AG04450 (cell line): ENCODE measurements around the gene NEGR1. TPM values are rescaled to one million over a fixed set of nuclear protein-coding genes. Genes with fewer than 3 reads are reported as not detected.

Experiments
- CTCF ChIA-PET: fragments of 300-600, 350-600 bp; formaldehyde crosslinking; extraction: SDS; loops from one replicate; lab custom pipeline; 2022; ENCODE audit warnings: antibody characterized with exemption, inconsistent platforms; lab: Charles Lee
- POLR2A ChIA-PET: fragments of 350-600 bp; formaldehyde crosslinking; extraction: SDS; loops from one replicate; lab custom pipeline; 2021; ENCODE audit warnings: antibody characterized with exemption, inconsistent platforms; lab: Yijun Ruan, JAX
- DNase-seq: peaks from one replicate; pipeline ENCODE4 v3.0.0-alpha.2; 2011; ENCODE audit warnings: low read depth, low spot score
- H3K27ac ChIP-seq: one replicate; pipeline ENCODE4 v1.5.1; 2012; ENCODE audit warnings: low read depth, low read length, control low read depth
- H3K27me3 ChIP-seq: one replicate; pipeline ENCODE4 v1.6.0; 2012; ENCODE audit warnings: low read length; ENCODE audit not compliant: control insufficient read depth, insufficient read depth
- H3K4me3 ChIP-seq: 2 replicates; pipeline ENCODE4 v1.5.1; 2011; ENCODE audit warnings: mild to moderate bottlenecking, low read depth, low read length, control low read depth
- H3K9me3 ChIP-seq: 2 replicates; pipeline ENCODE4 v1.5.1; 2012; ENCODE audit warnings: low read length; ENCODE audit not compliant: control insufficient read depth, insufficient read depth
- polyA plus RNA-seq: library from polyadenylated mRNA; depleted of rRNA; stranded (reverse); fragments of >200 nt; gene quantifications from 2 replicates; pipeline ENCODE4 v1.2.3, GENCODE V29; 2011
- TF ChIP-seq, protein P1 (sequence below): IDR thresholded peaks from 2 replicates; pipeline ENCODE4 v1.5.1; 2011; ENCODE audit warnings: low read depth, low read length, control low read depth, inconsistent platforms

The NEGR1 gene
- polyA plus RNA-seq, 1 experiment = 11.3 TPM

DNA sequence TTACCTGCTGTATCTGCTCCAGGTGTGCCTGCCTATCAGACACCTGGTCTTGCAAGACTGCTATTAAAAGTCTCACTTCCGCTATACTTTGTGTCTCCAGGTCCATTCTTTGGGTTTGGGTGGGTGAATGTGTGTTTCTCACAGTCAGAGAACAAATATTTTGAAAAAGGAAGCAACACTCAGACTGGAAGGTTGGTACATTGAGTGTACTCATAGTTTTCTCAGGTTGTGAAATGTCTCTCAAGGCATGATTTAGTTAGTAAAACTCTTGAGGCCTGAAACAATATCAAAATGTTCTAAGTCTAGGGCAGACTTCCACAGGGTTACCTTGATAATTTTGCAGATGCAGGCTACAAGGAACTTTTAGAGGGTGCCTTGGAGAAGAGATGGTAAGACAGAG, 771.6 kb downstream of the NEGR1 start:
- no peak for DNase-seq
- H3K9me3 ChIP-seq = no peaks in the 10 kb centered on the region
- H3K4me3 ChIP-seq = no peak overlapping the region
- TF ChIP-seq, protein P1, sequence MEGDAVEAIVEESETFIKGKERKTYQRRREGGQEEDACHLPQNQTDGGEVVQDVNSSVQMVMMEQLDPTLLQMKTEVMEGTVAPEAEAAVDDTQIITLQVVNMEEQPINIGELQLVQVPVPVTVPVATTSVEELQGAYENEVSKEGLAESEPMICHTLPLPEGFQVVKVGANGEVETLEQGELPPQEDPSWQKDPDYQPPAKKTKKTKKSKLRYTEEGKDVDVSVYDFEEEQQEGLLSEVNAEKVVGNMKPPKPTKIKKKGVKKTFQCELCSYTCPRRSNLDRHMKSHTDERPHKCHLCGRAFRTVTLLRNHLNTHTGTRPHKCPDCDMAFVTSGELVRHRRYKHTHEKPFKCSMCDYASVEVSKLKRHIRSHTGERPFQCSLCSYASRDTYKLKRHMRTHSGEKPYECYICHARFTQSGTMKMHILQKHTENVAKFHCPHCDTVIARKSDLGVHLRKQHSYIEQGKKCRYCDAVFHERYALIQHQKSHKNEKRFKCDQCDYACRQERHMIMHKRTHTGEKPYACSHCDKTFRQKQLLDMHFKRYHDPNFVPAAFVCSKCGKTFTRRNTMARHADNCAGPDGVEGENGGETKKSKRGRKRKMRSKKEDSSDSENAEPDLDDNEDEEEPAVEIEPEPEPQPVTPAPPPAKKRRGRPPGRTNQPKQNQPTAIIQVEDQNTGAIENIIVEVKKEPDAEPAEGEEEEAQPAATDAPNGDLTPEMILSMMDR = no peak
- H3K27ac ChIP-seq = no peak overlapping the region
- H3K27me3 ChIP-seq = no peaks in the 10 kb centered on the region
- POLR2A ChIA-PET = no interaction called here
- CTCF ChIA-PET = no interaction called here

DNA sequence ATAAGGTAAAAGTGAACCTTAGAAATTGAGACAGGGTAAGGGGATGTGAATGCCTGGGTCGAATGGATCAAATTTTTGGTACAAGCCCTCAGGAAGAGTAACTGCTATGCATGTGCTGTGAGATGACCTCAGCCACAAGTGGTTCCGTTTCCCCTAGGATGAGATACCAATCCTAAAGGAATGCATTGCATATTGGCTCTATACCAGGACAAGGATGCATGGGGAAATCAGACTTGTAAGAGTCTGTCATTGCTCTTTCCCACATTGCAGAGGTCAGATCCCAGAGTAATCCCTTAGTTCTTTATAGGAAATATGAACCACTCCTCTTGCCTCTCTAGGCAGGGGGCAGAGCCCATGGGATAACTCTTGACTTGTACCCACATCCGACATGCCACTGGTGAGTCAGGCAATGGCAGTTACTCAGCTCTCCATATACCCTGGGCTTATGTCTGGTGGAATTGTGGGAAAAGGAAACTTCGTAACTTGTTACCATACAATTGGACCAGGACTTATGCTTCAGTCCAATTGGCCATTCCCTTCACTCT, 773.2 kb downstream of the NEGR1 start:
- CTCF ChIA-PET = no interaction called here
- no peak for DNase-seq
- POLR2A ChIA-PET = no interaction called here
- TF ChIP-seq, protein P1 = no peak
- Histone ChIP-seq H3K9me3 (no peaks in the 10 kb centered on the region), H3K27me3 (no peaks in the 10 kb centered on the region), H3K4me3 (no peak overlapping the region), H3K27ac (no peak overlapping the region)

DNA sequence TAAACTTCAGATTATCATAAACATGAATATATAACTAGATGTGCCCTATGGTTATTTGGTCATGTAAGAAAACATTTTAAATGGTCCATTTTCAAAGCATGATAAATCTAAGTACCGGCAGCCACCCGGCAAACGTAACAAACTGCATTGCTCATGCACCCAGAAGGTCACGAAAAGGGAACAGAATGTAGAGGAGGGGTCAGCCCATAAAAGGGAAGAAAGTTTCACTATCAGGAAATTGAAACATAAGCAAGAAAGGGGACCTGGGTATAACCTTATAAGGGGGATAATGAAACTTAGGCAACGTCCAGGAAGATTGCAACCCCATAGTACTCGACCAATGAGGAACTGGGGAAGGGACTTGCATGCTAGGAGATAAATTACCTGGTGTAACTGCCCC, 780.3 kb downstream of the NEGR1 start:
- TF ChIP-seq, protein P1 = no peak
- H3K9me3 ChIP-seq = no peaks in the 10 kb centered on the region
- ChIA-PET CTCF (no interaction called here), POLR2A (no interaction called here)
- no peak overlapping the region for H3K4me3 ChIP-seq
- no peak for DNase-seq
- no peaks in the 10 kb centered on the region for H3K27me3 ChIP-seq
- H3K27ac ChIP-seq = no peak overlapping the region

DNA sequence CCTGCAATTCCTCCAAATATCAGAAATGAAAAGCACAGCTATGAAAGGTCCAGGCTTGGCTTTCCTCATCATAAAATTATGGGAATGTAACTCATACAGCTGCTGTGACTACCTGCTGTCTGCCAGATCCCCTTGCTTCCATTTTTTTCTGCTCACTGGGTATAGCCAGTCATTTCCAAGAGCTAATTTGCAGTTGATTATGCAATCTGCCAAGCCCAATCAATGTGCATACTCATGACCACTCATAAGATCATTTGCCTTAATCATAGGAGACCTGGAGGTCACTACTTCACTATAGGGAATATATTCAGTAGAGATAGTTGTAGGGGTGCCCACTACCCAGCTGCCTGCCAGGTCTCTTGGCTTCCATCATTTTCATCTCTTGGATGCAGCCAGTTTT, 783.8 kb downstream of the NEGR1 start:
- Histone ChIP-seq H3K27me3 (no peaks in the 10 kb centered on the region), H3K27ac (no peak overlapping the region), H3K4me3 (no peak overlapping the region), H3K9me3 (no peaks in the 10 kb centered on the region)
- DNase-seq = no peak
- POLR2A ChIA-PET = no interaction called here
- CTCF ChIA-PET = no interaction called here
- TF ChIP-seq, protein P1 = no peak

DNA sequence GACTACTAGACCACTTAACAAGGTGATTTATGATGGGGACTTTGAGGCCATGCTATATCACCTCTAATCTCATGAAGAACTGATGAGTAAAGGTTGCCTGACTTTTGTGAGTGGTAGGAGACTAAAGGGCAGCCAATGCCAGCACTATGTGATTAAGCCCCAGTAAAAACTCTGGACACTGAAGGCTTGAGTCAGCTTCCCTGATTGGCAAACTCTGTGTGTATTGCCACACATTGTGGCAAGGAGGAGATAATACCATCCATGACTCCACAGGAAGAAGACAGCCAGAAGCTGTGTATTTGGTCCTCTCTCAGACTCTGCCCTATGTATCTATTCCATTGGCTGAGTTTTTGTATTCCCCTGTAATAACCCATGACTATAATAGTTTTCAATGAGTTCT, 788.2 kb downstream of the NEGR1 start:
- ChIA-PET CTCF (no interaction called here), POLR2A (no interaction called here)
- TF ChIP-seq, protein P1 = no peak
- no peaks in the 10 kb centered on the region for H3K27me3 ChIP-seq
- H3K4me3 ChIP-seq = no peak overlapping the region
- DNase-seq = no peak
- H3K9me3 ChIP-seq = no peaks in the 10 kb centered on the region
- no peak overlapping the region for H3K27ac ChIP-seq
